HepG2 (cell line): ENCODE data around the gene DENND4B. TPM values are rescaled to one million over a fixed set of nuclear protein-coding genes. Genes with fewer than 3 reads are reported as not detected.

Experiments used
- AGO2 ChIP-seq: fragments of 200-400 bp; formaldehyde crosslinking; optimal IDR thresholded peaks from 2 replicates; pipeline ENCODE3; 2017; ENCODE audit warnings: mild to moderate bottlenecking, low read depth, low read length, moderate library complexity
- CBX1 ChIP-seq: IDR thresholded peaks from one replicate; pipeline ENCODE4 v1.6.1; 2016; ENCODE audit warnings: antibody characterized with exemption, low read depth
- DNMT3B ChIP-seq: conservative IDR thresholded peaks from 2 replicates; pipeline ENCODE4 v1.6.1; 2016; ENCODE audit warnings: missing biosample characterization, control low read depth
- IKZF1 ChIP-seq: fragments of 450-650 bp; IDR thresholded peaks from 2 replicates; pipeline ENCODE4 v1.7.1; 2016
- JUNB ChIP-seq: sonication (generic); formaldehyde crosslinking; IDR thresholded peaks from 2 replicates; pipeline ENCODE4 v1.8.0; 2022; ENCODE audit warnings: missing genetic modification reagents, mild to moderate bottlenecking, borderline replicate concordance
- MBNL3 ChIP-seq: fragments of 250-450 bp; sonication (Bioruptor Pico); conservative IDR thresholded peaks from 2 replicates; pipeline ENCODE4 v1.8.0; 2022; ENCODE audit warnings: mild to moderate bottlenecking, inconsistent platforms
- MED8 ChIP-seq: sonication (generic); formaldehyde crosslinking; IDR thresholded peaks from 2 replicates; pipeline ENCODE4 v1.8.1; 2023; ENCODE audit warnings: mild to moderate bottlenecking, missing genetic modification reagents; ENCODE audit not compliant: insufficient replicate concordance
- MIER2 ChIP-seq: IDR thresholded peaks from 2 replicates; pipeline ENCODE4 v1.6.1; 2016; ENCODE audit warnings: missing biosample characterization, missing genetic modification reagents
- NAIF1 ChIP-seq: sonication (generic); formaldehyde crosslinking; IDR thresholded peaks from 2 replicates; pipeline ENCODE4 v1.5.0; 2020; ENCODE audit warnings: mild to moderate bottlenecking, missing genetic modification reagents, borderline replicate concordance
- POLR2G ChIP-seq: fragments of 200-400 bp; formaldehyde crosslinking; IDR thresholded peaks from 2 replicates; pipeline ENCODE4 v1.6.1; 2018; ENCODE audit warnings: mild to moderate bottlenecking, low read depth, low read length, moderate library complexity
- SATB2 ChIP-seq: sonication (generic); formaldehyde crosslinking; IDR thresholded peaks from 2 replicates; pipeline ENCODE4 v1.5.0; 2020; ENCODE audit warnings: missing genetic modification reagents
- ZBTB2 ChIP-seq: sonication (generic); formaldehyde crosslinking; IDR thresholded peaks from 2 replicates; pipeline ENCODE4 v1.8.0; 2022; ENCODE audit warnings: low read depth, missing genetic modification reagents
- ZBTB42 ChIP-seq: sonication (generic); formaldehyde crosslinking; IDR thresholded peaks from 2 replicates; pipeline ENCODE4 v1.5.0; 2020; ENCODE audit warnings: mild to moderate bottlenecking, missing genetic modification reagents
- ZFP90 ChIP-seq: sonication (generic); formaldehyde crosslinking; IDR thresholded peaks from 2 replicates; pipeline ENCODE4 v1.8.0; 2022; ENCODE audit warnings: missing genetic modification reagents, mild to moderate bottlenecking, inconsistent platforms, borderline replicate concordance
- ZNF121 ChIP-seq: sonication (generic); formaldehyde crosslinking; IDR thresholded peaks from 2 replicates; pipeline ENCODE4 v1.5.0; 2020; ENCODE audit warnings: mild to moderate bottlenecking, missing genetic modification reagents
- ZNF264 ChIP-seq: sonication (generic); formaldehyde crosslinking; IDR thresholded peaks from 2 replicates; pipeline ENCODE4 v1.4.0; 2020; ENCODE audit warnings: missing genetic modification reagents
- ZNF317 ChIP-seq: sonication (generic); formaldehyde crosslinking; IDR thresholded peaks from 2 replicates; pipeline ENCODE4 v1.5.0; 2020; ENCODE audit warnings: mild to moderate bottlenecking, missing genetic modification reagents
- ZNF331 ChIP-seq: sonication (generic); formaldehyde crosslinking; IDR thresholded peaks from 2 replicates; pipeline ENCODE4 v1.4.0; 2020; ENCODE audit warnings: missing genetic modification reagents
- ZNF362 ChIP-seq: sonication (generic); formaldehyde crosslinking; IDR thresholded peaks from 2 replicates; pipeline ENCODE4 v1.4.0; 2020; ENCODE audit warnings: missing genetic modification reagents, mild to moderate bottlenecking, borderline replicate concordance
- ZNF747 ChIP-seq: sonication (generic); formaldehyde crosslinking; IDR thresholded peaks from 2 replicates; pipeline ENCODE4 v1.8.1; 2023; ENCODE audit warnings: missing genetic modification reagents, mild to moderate bottlenecking, borderline replicate concordance
- ZNF816 ChIP-seq: sonication (generic); formaldehyde crosslinking; IDR thresholded peaks from 2 replicates; pipeline ENCODE4 v1.8.0; 2022; ENCODE audit warnings: missing genetic modification reagents, mild to moderate bottlenecking, borderline replicate concordance
- ZNF839 ChIP-seq: sonication (generic); formaldehyde crosslinking; IDR thresholded peaks from 2 replicates; pipeline ENCODE4 v1.4.0; 2020; ENCODE audit warnings: missing genetic modification reagents, mild to moderate bottlenecking, borderline replicate concordance
- ZSCAN9 ChIP-seq: IDR thresholded peaks from 2 replicates; pipeline ENCODE4 v1.6.1; 2016; ENCODE audit warnings: borderline replicate concordance
- polyA plus RNA-seq, 8 experiments: library from polyadenylated mRNA; depleted of rRNA in 3 of 8; stranded (reverse) in 7 of 8; unstranded in 1 of 8; fragments of >200 nt; fragmentation: Illumina TruSeq in 4 of 8; extraction: Trizol in 4 of 8; gene quantifications; 2 replicates each; pipeline versions ENCODE4 v1.2.1 to v1.2.3, GENCODE V29; 2011 to 2016; ENCODE audit warnings: low read depth in 4 of 8, missing spikeins in 1 of 8, mixed read lengths in 1 of 8; ENCODE audit not compliant: insufficient read depth in 1 of 8
- total RNA-seq, 5 experiments: library from RNA; depleted of rRNA; stranded (reverse); fragments of >200 nt; fragmentation: Illumina TruSeq; extraction: Trizol; gene quantifications; 2 replicates each; pipeline ENCODE4 v1.2.3, GENCODE V29; 2016; ENCODE audit warnings: low read depth in 1 of 5
- TF ChIP-seq, protein P1 (sequence below): sonication (generic); formaldehyde crosslinking; IDR thresholded peaks from 2 replicates; pipeline ENCODE4 v1.4.0; 2020; ENCODE audit warnings: mild to moderate bottlenecking, missing genetic modification reagents, borderline replicate concordance

Gene DENND4B
- total and polyA plus RNA-seq, 2 of the 13 experiments (the other 11 are each of a cell fraction or from before 2014, with no cell fraction given) = 15.1 to 20.3 TPM

DNA sequence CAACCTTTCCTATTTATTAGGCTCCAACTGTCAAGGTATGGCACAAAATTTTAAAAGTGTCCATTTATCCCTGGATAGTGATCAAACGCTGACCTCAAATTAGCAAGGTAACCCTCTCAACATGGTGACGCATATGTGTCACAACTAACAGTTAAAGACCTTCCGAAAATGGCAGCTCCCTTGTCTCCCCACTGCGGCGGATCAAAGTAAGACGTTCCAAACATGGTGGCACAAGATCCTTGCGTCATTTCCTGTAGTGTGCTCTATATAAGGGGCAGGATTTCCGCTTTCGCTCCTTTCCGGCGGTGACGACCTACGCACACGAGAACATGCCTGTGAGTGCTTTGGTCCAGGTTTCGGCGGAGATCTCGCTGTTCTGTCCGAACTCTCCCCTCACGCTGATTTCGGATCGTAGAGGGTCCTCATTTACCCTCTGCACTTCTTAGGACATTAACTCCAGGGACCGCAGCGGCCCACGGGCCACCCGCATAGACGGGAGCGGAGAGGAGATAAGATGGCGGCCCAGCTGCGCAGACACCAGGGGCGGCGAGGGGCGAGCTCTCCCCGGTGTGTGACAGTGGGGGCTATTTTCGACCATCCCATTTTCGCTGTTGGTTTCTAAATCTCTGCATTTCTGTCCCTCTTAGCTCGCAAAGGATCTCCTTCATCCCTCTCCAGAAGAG, 44.1 kb upstream of the DENND4B start, which contains the start of gene RPS27 (continued):
- TF ChIP-seq, protein P1, sequence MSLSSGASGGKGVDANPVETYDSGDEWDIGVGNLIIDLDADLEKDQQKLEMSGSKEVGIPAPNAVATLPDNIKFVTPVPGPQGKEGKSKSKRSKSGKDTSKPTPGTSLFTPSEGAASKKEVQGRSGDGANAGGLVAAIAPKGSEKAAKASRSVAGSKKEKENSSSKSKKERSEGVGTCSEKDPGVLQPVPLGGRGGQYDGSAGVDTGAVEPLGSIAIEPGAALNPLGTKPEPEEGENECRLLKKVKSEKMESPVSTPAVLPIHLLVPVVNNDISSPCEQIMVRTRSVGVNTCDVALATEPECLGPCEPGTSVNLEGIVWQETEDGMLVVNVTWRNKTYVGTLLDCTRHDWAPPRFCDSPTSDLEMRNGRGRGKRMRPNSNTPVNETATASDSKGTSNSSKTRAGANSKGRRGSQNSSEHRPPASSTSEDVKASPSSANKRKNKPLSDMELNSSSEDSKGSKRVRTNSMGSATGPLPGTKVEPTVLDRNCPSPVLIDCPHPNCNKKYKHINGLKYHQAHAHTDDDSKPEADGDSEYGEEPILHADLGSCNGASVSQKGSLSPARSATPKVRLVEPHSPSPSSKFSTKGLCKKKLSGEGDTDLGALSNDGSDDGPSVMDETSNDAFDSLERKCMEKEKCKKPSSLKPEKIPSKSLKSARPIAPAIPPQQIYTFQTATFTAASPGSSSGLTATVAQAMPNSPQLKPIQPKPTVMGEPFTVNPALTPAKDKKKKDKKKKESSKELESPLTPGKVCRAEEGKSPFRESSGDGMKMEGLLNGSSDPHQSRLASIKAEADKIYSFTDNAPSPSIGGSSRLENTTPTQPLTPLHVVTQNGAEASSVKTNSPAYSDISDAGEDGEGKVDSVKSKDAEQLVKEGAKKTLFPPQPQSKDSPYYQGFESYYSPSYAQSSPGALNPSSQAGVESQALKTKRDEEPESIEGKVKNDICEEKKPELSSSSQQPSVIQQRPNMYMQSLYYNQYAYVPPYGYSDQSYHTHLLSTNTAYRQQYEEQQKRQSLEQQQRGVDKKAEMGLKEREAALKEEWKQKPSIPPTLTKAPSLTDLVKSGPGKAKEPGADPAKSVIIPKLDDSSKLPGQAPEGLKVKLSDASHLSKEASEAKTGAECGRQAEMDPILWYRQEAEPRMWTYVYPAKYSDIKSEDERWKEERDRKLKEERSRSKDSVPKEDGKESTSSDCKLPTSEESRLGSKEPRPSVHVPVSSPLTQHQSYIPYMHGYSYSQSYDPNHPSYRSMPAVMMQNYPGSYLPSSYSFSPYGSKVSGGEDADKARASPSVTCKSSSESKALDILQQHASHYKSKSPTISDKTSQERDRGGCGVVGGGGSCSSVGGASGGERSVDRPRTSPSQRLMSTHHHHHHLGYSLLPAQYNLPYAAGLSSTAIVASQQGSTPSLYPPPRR (CRISPR knock-in tag) = 0 out of 2 replicates have a peak, but pooled peaks have one; percentile 50
- TF ChIP-seq JUNB (CRISPR knock-in tag) (no peak), POLR2G (peak; percentile 100), DNMT3B (peak; percentile 80; the same call in 1 of the 2 replicates), ZFP90 (peak; percentile 63; the same call in 1 of the 2 replicates), ZNF264 (CRISPR knock-in tag) (0 out of 2 replicates have a peak, but pooled peaks have one; percentile 55), ZSCAN9 (CRISPR knock-in tag) (peak; percentile 68; the same call in 1 of the 2 replicates), ZNF816 (CRISPR knock-in tag) (no peak), ZNF317 (CRISPR knock-in tag) (no peak; the same call in 1 of the 2 replicates), MIER2 (CRISPR knock-in tag) (peak; percentile 80), AGO2 (peak; percentile 80), NAIF1 (CRISPR knock-in tag) (no peak), CBX1 (peak; percentile 68), ZNF331 (CRISPR knock-in tag) (peak; percentile 84), IKZF1 (no peak), ZBTB2 (CRISPR knock-in tag) (no peak), ZNF839 (0 out of 2 replicates have a peak, but pooled peaks have one; percentile 69), ZNF362 (CRISPR knock-in tag) (0 out of 2 replicates have a peak, but pooled peaks have one; percentile 43), SATB2 (CRISPR knock-in tag) (peak; percentile 79; the same call in 1 of the 2 replicates), MED8 (CRISPR knock-in tag) (no peak), ZBTB42 (CRISPR knock-in tag) (no peak), ZNF747 (CRISPR knock-in tag) (peak; percentile 52; the same call in 1 of the 2 replicates), ZNF121 (no peak), MBNL3 (CRISPR knock-in tag) (peak; percentile 88; the same call in 1 of the 2 replicates)
